ENCODE measurements around the gene RPL31. TPM values are rescaled to one million over a fixed set of nuclear protein-coding genes. Genes with fewer than 3 reads are reported as not detected.

RPL31 gene
- total RNA-seq, 1 donor from 2014 or later: 1,122 TPM

- no peak overlapping the region for H3K27ac ChIP-seq
- no peaks in the 10 kb centered on the region for H3K9me3 ChIP-seq
- H3K4me1 ChIP-seq: no peaks in the 10 kb centered on the region
- no peak for DNase-seq (ENCODE audit: extremely low spot score in 2 of 2)
- H3K27me3 ChIP-seq: no peaks in the 10 kb centered on the region
- TF ChIP-seq POLR2A (IDR thresholded peaks at IDR 0.05) (no peak), POLR2AphosphoS5 (IDR thresholded peaks at IDR 0.05; ENCODE audit: insufficient read depth in 1 of 2, low read depth in 1 of 2) (no peak)
- TF ChIP-seq, protein P1, sequence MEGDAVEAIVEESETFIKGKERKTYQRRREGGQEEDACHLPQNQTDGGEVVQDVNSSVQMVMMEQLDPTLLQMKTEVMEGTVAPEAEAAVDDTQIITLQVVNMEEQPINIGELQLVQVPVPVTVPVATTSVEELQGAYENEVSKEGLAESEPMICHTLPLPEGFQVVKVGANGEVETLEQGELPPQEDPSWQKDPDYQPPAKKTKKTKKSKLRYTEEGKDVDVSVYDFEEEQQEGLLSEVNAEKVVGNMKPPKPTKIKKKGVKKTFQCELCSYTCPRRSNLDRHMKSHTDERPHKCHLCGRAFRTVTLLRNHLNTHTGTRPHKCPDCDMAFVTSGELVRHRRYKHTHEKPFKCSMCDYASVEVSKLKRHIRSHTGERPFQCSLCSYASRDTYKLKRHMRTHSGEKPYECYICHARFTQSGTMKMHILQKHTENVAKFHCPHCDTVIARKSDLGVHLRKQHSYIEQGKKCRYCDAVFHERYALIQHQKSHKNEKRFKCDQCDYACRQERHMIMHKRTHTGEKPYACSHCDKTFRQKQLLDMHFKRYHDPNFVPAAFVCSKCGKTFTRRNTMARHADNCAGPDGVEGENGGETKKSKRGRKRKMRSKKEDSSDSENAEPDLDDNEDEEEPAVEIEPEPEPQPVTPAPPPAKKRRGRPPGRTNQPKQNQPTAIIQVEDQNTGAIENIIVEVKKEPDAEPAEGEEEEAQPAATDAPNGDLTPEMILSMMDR (IDR thresholded peaks at IDR 0.05): no peak
- H3K4me3 ChIP-seq: no peak overlapping the region
- no peaks in the 10 kb centered on the region for H3K36me3 ChIP-seq
- intact Hi-C loops (cut with DNase I): loop anchor here (5.0 to 10.0 kb wide), 3 partner anchors 174 to 377 kb away; no protein-coding TSS in a partner anchor
Measured at GRCh38 chr2:100988630-100989417, 13.3 kb upstream of the RPL31 start.

- no peaks in the 10 kb centered on the region for H3K36me3 ChIP-seq
- TF ChIP-seq POLR2A (IDR thresholded peaks at IDR 0.05) (no peak), POLR2AphosphoS5 (IDR thresholded peaks at IDR 0.05; ENCODE audit: insufficient read depth in 1 of 2, low read depth in 1 of 2) (no peak)
- TF ChIP-seq, protein P1 (IDR thresholded peaks at IDR 0.05): no peak
Measured at GRCh38 chr2:100989666-100990065, 12.4 kb upstream of the RPL31 start.

DNA sequence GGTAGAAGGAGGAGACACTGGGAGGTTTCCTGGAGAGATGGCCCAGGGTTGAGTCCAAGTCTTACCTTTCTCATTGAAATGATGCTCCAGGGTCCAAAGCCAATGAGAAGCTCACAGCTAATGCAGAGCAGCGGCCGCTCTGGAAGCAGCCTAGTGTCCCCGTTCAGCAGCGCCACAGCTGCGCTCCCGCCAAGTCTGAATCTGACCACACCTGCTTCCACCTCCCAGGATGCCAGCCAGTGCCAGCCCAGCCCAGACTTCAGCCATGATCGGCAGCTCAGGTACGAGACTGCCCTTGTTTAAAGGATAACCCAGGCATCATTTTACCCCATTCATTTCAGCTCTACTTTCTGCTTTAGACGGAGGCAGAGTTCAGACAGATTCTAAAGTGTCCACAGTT lies 11.9 kb upstream of the RPL31 start:
- no peaks in the 10 kb centered on the region for H3K36me3 ChIP-seq
- DNase-seq (ENCODE audit: extremely low spot score in 2 of 2): no peak
- no peaks in the 10 kb centered on the region for H3K9me3 ChIP-seq
- H3K4me1 ChIP-seq: no peaks in the 10 kb centered on the region
- TF ChIP-seq POLR2AphosphoS5 (IDR thresholded peaks at IDR 0.05; ENCODE audit: insufficient read depth in 1 of 2, low read depth in 1 of 2) (no peak), POLR2A (IDR thresholded peaks at IDR 0.05) (no peak)
- TF ChIP-seq, protein P1 (IDR thresholded peaks at IDR 0.05): no peak
- no peak overlapping the region for H3K4me3 ChIP-seq
- H3K27ac ChIP-seq: no peak overlapping the region
- intact Hi-C loops (cut with DNase I): no loop called here
- no peaks in the 10 kb centered on the region for H3K27me3 ChIP-seq

More at GRCh38 chr2:100989666-100990065, 12.4 kb upstream of the RPL31 start:
- DNase-seq (ENCODE audit: extremely low spot score in 2 of 2): no peak
- Histone ChIP-seq H3K4me1 (no peaks in the 10 kb centered on the region), H3K27me3 (no peaks in the 10 kb centered on the region), H3K4me3 (no peak overlapping the region), H3K27ac (no peak overlapping the region), H3K9me3 (no peaks in the 10 kb centered on the region)
- intact Hi-C loops (cut with DNase I): loop anchor here (5.0 to 10.0 kb wide), 3 partner anchors 175 to 377 kb away; no protein-coding TSS in a partner anchor

DNA sequence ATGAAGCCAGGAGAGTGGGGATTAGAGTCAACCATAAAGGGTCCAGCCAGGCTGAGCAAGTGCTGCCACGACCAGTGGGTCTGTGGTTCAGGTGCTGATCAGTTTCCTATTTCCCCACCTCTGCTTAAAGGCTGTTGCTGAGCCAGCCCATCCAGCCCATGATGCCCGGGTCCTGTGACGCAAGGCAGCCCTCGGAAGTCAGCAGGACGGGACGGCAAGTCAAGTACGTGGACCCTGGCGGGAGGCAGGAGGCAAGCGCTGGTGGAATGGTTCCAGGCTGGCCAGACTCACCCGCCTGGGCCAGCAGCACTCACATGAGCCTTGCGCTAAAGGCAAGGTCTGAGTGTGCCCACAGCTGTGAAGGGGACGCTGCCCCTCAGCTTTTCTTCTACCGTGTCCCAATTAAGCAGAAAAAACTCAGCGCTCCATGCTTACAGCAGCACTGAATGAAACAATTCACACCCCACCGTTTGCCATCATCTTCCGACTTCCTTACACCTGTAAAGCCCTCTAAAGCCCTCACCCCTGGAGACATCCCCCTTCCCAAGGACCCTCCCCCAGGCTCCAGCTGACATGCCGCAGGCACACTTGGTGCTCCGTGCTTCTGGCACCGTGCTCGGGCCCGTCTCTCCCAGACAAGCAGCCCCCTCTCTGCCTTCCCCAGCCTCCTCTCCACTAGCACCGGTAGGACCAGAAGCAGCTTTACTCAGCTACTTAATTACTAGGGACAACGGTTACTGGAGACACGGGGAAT lies 11.3 kb upstream of the RPL31 start:
- no peak for DNase-seq (ENCODE audit: extremely low spot score in 2 of 2)
- no peaks in the 10 kb centered on the region for H3K36me3 ChIP-seq
- no peaks in the 10 kb centered on the region for H3K4me1 ChIP-seq
- H3K4me3 ChIP-seq: no peak overlapping the region
- H3K27me3 ChIP-seq: no peaks in the 10 kb centered on the region
- no peaks in the 10 kb centered on the region for H3K9me3 ChIP-seq
- H3K27ac ChIP-seq: no peak overlapping the region
- intact Hi-C loops (cut with DNase I): no loop called here
- TF ChIP-seq POLR2AphosphoS5 (IDR thresholded peaks at IDR 0.05; ENCODE audit: insufficient read depth in 1 of 2, low read depth in 1 of 2) (no peak), POLR2A (IDR thresholded peaks at IDR 0.05) (no peak)
- TF ChIP-seq, protein P1 (IDR thresholded peaks at IDR 0.05): no peak
